ENCODE results near the gene ACSF3. TPM values are rescaled to one million over a fixed set of nuclear protein-coding genes. Genes with fewer than 3 reads are reported as not detected.
A peak's percentile ranks its signal among the peaks of the same experiment; 100 is the strongest.

ACSF3 gene
- total and polyA plus RNA-seq, 7 donors = 19.7 to 42.2 (median 28.2) TPM

GRCh38 chr16:89171216-89172170, 77.8 kb downstream of the ACSF3 start, which contains the start of gene CDH15:
CDH15 (plus strand) TSS chr16:89171748; CDS start chr16:89171832, 84 bp downstream.
- intact Hi-C loops (cut with DNase I) = no loop called here
- Histone ChIP-seq H3K36me3 (no peaks in the 10 kb centered on the region), H3K27ac (no peak within 1 kb of the TSS), H3K9me3 (no peaks in the 10 kb centered on the region), H3K4me3 (peak within 1 kb of the TSS in 2 of 4 donors; percentile 21 to 34), H3K4me1 (peaks cover 0 to 25% (median 21%) of the 10 kb centered on the region in 4 donors), H3K27me3 (peaks cover 42 to 80% (median 57%) of the 10 kb centered on the region in 3 donors)
- TF ChIP-seq EP300 (IDR thresholded peaks at IDR 0.05) (no peak), POLR2AphosphoS5 (IDR thresholded peaks at IDR 0.05) (no peak), CTCF (IDR thresholded peaks at IDR 0.05) (no peak), POLR2A (IDR thresholded peaks at IDR 0.05) (no peak)
- WGBS, 2 donors = 4 to 6% methylated on average over 74 of the region's 74 CpGs
- peak; percentile 88 for DNase-seq

GRCh38 chr16:89172171-89172527, 78.5 kb downstream of the ACSF3 start:
- TF ChIP-seq POLR2AphosphoS5 (IDR thresholded peaks at IDR 0.05) = no peak
- no peak for TF ChIP-seq POLR2A (IDR thresholded peaks at IDR 0.05)
- no peak for TF ChIP-seq EP300 (IDR thresholded peaks at IDR 0.05)
- TF ChIP-seq CTCF (IDR thresholded peaks at IDR 0.05) = no peak
- peaks cover 0 to 23% (median 18%) of the 10 kb centered on the region in 4 donors for H3K4me1 ChIP-seq
- no peak overlapping the region for H3K27ac ChIP-seq
- intact Hi-C loops (cut with DNase I) = no loop called here
- no peaks in the 10 kb centered on the region for H3K9me3 ChIP-seq
- H3K27me3 ChIP-seq = peaks cover 37 to 80% (median 55%) of the 10 kb centered on the region in 3 donors
- H3K4me3 ChIP-seq = no peak overlapping the region
- H3K36me3 ChIP-seq = no peaks in the 10 kb centered on the region
- WGBS, 2 donors = 52 to 79% methylated on average over 11 of the region's 11 CpGs
- DNase-seq = no peak

- intact Hi-C loops (cut with DNase I) = no loop called here
- no peak for DNase-seq
- Histone ChIP-seq H3K36me3 (no peaks in the 10 kb centered on the region), H3K27me3 (peaks cover 34 to 80% (median 54%) of the 10 kb centered on the region in 3 donors), H3K9me3 (no peaks in the 10 kb centered on the region), H3K4me1 (peaks cover 0 to 18% (median 14%) of the 10 kb centered on the region in 4 donors), H3K27ac (no peak overlapping the region), H3K4me3 (no peak overlapping the region)
- TF ChIP-seq POLR2A (IDR thresholded peaks at IDR 0.05) = no peak
- TF ChIP-seq EP300 (IDR thresholded peaks at IDR 0.05) = no peak
- no peak for TF ChIP-seq CTCF (IDR thresholded peaks at IDR 0.05)
- TF ChIP-seq POLR2AphosphoS5 (IDR thresholded peaks at IDR 0.05) = no peak
- 42 to 65% methylated on average over 13 of the region's 13 CpGs for WGBS, 2 donors
Measured at GRCh38 chr16:89172528-89173173, 79.0 kb downstream of the ACSF3 start.

- intact Hi-C loops (cut with DNase I) = no loop called here
- no peaks in the 10 kb centered on the region for H3K9me3 ChIP-seq
- 55 to 62% methylated on average over 11 of the region's 11 CpGs for WGBS, 2 donors
- no peak for DNase-seq
- no peak overlapping the region for H3K27ac ChIP-seq
- H3K36me3 ChIP-seq = no peaks in the 10 kb centered on the region
- H3K4me3 ChIP-seq = no peak overlapping the region
- no peak for TF ChIP-seq CTCF (IDR thresholded peaks at IDR 0.05)
- no peak for TF ChIP-seq EP300 (IDR thresholded peaks at IDR 0.05)
- no peak for TF ChIP-seq POLR2A (IDR thresholded peaks at IDR 0.05)
- no peak for TF ChIP-seq POLR2AphosphoS5 (IDR thresholded peaks at IDR 0.05)
- H3K27me3 ChIP-seq = peaks cover 28 to 80% (median 51%) of the 10 kb centered on the region in 3 donors
- H3K4me1 ChIP-seq = peaks cover 0 to 18% (median 13%) of the 10 kb centered on the region in 4 donors
Measured at GRCh38 chr16:89173174-89173921, 79.7 kb downstream of the ACSF3 start.

Measured in sigmoid colon (tissue), 7 donors.